Embryonic facial prominence (tissue), 1 donor: ENCODE results near the gene PRDM1.

Source experiments
- DNase-seq: peaks from one replicate; pipeline ENCODE4 v3.0.0-alpha.2; 2016; ENCODE audit errors: extremely low spot score

The PRDM1 gene

DNA sequence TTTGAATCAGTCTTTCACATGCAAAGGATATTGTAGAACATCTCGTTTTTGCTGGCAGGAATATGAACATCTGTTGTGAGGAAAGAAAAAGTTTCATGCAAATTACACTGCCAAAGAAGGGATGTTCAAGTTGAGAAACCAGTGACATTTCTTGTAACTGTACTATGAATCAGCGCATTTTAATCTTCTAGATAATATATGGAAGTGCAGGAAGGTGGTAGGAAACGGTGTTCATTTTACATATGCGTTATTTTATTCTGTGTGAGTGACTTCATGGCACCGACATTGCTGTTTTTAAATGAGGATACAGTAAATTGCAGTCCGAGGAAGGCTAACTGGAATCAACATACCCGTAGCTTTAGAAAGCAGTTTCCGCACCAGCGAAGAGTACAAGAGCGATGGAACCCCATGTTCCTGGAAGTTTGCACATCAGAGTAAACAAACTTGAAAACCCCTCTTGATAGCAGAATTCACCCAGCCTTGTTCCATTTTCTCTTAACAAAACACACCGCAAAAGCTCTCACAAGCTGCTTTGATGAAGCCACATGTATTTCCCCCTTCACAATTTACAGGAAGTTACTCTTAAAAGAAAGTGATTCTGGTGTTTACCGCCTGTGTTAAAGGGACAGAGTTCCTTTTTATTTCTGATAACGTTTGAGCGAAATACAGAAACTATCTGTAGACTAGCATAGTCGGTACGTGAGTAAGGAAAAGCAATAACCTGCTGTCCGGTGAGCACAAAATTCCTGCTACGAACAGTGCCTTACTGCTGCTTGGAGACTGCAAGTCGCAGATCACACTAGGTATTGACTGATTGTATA lies 11.5 kb downstream of the PRDM1 start:
- no peak for DNase-seq

- no peak for DNase-seq
Observed at GRCh38 chr6:106098383-106099234, 12.5 kb downstream of the PRDM1 start.

DNA sequence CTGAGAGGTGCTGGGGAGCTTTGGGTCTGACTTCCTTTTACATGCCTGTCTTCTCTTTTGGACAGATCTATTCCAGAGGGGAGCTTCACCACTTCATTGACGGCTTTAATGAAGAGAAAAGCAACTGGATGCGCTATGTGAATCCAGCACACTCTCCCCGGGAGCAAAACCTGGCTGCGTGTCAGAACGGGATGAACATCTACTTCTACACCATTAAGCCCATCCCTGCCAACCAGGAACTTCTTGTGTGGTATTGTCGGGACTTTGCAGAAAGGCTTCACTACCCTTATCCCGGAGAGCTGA lies 13.1 kb downstream of the PRDM1 start:
- no peak for DNase-seq

DNA sequence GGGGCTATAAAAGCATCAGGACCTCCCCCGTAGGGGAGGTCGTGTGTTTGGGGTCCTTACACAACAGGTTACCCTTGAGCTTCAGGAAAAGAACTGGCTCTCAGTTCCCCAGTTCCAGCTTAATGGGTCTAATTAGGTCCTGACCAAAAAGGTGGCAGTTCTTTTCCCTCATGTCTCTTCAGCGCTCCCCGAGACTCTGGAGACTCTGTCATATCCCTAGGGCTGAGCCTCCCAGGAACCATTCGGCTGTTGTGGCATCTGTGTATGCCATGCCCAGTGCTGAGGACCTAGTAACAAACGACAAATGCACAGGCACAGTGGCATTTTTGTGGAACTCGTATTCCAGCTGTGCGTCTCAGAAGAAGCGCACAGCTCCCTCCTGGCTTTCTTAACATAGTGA lies 14.6 kb downstream of the PRDM1 start:
- no peak for DNase-seq

GRCh38 chr6:106101466-106101865 lies 15.3 kb downstream of the PRDM1 start:
- DNase-seq: no peak

DNA sequence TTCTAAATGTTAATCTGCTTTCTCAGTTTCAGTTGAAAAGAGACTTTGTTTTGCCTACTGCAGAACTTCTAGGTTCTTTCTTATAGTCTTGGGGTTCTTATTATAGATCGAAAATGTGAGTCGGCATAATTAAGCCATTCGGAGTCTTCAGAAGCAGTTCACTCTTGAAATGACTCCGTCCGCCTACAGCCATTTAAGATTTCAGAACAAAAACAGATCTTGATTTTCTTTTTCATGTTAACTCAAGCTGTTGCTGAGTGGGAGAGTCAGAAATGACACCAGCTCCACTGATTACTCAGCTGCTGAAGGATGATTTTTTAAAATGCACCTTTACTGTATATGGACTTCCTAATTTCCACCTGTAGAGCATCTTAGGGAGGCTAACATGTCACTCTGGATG lies 15.9 kb downstream of the PRDM1 start:
- DNase-seq: no peak

DNA sequence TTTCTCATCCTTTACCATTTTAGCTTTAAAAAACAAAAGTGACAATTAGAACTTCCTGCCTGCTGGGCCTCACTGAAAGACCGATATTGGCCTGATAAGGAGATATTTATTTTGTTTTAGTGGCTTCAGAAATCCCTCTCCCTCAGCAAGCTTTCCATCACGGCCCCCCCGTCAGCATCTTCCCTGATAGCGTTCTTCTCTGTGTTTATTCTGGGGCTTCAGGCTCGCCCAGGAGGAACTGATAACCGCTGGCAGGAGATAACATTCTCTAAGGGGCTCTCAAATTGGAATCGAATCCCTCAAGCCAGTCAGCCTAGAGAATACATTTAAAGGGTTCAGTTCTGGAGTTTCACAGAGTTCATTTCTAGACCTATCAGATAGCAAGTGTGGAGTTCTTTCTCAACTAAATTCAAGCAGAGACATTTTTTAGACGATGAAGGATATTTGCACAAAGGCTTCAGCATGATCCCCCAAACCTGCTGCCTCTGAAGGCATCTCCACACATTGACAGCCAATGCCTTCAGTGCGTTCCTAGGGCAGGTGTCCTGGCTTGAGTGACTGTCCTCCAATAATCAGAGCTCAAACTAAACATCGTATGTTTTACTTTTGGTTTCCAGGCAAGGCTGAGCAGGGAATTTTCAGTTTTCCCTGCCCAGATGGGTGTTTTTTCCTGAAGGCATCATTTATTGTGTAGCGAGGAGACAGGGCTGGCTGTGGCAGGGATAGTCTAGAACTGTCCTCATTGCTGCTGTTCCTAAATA lies 17.0 kb downstream of the PRDM1 start:
- no peak for DNase-seq

- DNase-seq: no peak
Observed at GRCh38 chr6:106103728-106104109, 17.6 kb downstream of the PRDM1 start.

GRCh38 chr6:106104476-106104875 lies 18.3 kb downstream of the PRDM1 start:
- no peak for DNase-seq

- DNase-seq: no peak
Observed at GRCh38 chr6:106104941-106105340, 18.8 kb downstream of the PRDM1 start.

- DNase-seq: no peak
Observed at GRCh38 chr6:106105493-106105892, 19.4 kb downstream of the PRDM1 start.

- DNase-seq: no peak
Observed at GRCh38 chr6:106106276-106107042, 20.3 kb downstream of the PRDM1 start.

DNA sequence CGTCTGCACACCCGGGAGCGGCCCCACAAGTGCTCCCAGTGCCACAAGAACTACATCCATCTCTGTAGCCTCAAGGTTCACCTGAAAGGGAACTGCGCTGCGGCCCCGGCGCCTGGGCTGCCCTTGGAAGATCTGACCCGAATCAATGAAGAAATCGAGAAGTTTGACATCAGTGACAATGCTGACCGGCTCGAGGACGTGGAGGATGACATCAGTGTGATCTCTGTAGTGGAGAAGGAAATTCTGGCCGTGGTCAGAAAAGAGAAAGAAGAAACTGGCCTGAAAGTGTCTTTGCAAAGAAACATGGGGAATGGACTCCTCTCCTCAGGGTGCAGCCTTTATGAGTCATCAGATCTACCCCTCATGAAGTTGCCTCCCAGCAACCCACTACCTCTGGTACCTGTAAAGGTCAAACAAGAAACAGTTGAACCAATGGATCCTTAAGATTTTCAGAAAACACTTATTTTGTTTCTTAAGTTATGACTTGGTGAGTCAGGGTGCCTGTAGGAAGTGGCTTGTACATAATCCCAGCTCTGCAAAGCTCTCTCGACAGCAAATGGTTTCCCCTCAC lies 21.0 kb downstream of the PRDM1 start:
- no peak for DNase-seq

GRCh38 chr6:106108129-106108528 lies 22.0 kb downstream of the PRDM1 start:
- DNase-seq: no peak

- DNase-seq: no peak
Observed at GRCh38 chr6:106109029-106109428, 22.9 kb downstream of the PRDM1 start.

GRCh38 chr6:106110164-106110826 lies 24.2 kb downstream of the PRDM1 start:
- no peak for DNase-seq

GRCh38 chr6:106112433-106112832 lies 26.3 kb downstream of the PRDM1 start:
- no peak for DNase-seq

DNA sequence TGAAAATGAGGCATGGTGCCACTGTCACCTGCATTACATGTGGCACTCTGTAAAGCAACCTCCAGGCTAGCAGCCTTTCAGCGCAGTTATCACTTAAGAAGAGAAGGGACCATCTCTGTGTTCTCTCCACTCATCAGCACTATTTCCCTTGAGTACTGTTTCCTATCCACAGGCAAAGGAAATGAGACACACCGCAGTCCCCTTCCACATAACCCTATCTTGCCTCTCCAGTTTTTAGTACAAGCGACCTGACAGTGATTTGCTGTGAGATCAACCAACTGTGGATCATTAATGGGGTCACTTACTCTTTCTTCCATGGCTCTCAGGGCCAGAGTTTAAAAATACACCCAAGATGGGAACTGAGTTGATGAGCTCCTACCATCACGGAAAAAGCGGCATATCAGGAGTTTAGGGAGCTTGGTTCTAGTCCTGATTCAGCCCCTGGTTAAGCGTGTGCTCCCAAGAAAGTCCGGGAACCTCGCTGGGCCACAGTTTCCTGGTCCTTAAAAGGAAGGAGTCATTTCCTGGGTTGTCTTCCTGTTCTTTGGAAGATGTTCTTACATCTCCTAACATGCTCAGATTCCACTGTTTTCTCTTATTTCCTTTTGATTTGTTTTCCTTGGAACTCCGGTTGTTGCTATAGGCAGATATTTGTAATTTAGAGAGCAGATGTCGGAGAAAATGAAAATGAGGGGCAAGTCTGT lies 27.3 kb downstream of the PRDM1 start:
- DNase-seq: no peak

- DNase-seq: no peak
Observed at GRCh38 chr6:106114492-106114891, 28.4 kb downstream of the PRDM1 start.

- no peak for DNase-seq
Observed at GRCh38 chr6:106115286-106115685, 29.1 kb downstream of the PRDM1 start.
